H1 (cell line): ENCODE results near the gene MTCH2. TPM values are rescaled to one million over a fixed set of nuclear protein-coding genes. Genes with fewer than 3 reads are reported as not detected.

Experiments
- FOSL1 ChIP-seq: IDR thresholded peaks from 2 replicates; pipeline ENCODE4 v1.6.1; 2011; ENCODE audit warnings: mild to moderate bottlenecking, low read depth, low read length, moderate library complexity; ENCODE audit not compliant: insufficient read depth
- RBBP5 ChIP-seq: IDR thresholded peaks from 2 replicates; pipeline ENCODE4 v1.7.1; 2012; ENCODE audit warnings: low read depth, mild to moderate bottlenecking, inconsistent platforms, low read length, moderate library complexity, borderline replicate concordance
- polyA plus RNA-seq, 7 experiments: library from polyadenylated mRNA; depleted of rRNA in 3 of 7; stranded (reverse) in 5 of 7; unstranded in 2 of 7; fragments of >200 nt in 5 of 7; fragments of 200-250 nt in 2 of 7; gene quantifications; 1 replicate in 5 of 7; 2 replicates in 1 of 7; 4 replicates in 1 of 7; pipeline versions ENCODE4 v1.2.1 to v1.2.3, GENCODE V29; 2011 to 2013; ENCODE audit warnings: missing spikeins in 2 of 7, mixed read lengths in 2 of 7
- total RNA-seq: library from RNA; stranded (reverse); fragmentation: NEBNext Ultra II Directional; extraction: Animal tissue kit (Norgen Biotek cat#: 25700); gene quantifications from 2 replicates; pipeline ENCODE4 v1.2.1, GENCODE V29; 2021
- TF ChIP-seq, protein P1 (sequence below): fragments of 300-600 bp; sonication (generic); IDR thresholded peaks from 2 replicates; pipeline ENCODE4 v1.7.1; 2012; ENCODE audit warnings: low read length, moderate library complexity, mild to moderate bottlenecking, inconsistent platforms; ENCODE audit not compliant: insufficient replicate concordance

The MTCH2 gene
- total and polyA plus RNA-seq, 2 of the 8 experiments (the other 6 are each of a cell fraction or from before 2014, with no cell fraction given), result 157 to 171 TPM

DNA sequence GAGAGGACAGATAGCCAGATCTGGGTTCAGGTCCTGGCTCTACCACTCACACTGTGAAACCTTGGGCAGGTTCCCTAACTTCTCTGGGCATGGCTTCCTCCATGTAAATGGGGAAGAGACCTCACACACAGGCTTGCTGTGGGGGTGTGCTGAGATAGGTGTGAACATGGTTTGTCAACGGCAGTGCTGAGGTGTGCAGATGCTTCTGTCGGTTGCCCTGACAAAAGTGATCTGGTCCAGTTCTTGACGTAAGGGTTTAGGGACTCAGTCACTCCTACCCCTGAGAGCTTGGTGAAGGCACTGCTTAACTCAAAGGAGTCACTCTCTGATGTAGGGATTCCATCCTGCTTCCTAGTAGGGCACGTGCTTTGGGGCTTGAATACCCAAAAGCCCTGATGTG, 50.1 kb downstream of the MTCH2 start (continued):
- TF ChIP-seq, protein P1, sequence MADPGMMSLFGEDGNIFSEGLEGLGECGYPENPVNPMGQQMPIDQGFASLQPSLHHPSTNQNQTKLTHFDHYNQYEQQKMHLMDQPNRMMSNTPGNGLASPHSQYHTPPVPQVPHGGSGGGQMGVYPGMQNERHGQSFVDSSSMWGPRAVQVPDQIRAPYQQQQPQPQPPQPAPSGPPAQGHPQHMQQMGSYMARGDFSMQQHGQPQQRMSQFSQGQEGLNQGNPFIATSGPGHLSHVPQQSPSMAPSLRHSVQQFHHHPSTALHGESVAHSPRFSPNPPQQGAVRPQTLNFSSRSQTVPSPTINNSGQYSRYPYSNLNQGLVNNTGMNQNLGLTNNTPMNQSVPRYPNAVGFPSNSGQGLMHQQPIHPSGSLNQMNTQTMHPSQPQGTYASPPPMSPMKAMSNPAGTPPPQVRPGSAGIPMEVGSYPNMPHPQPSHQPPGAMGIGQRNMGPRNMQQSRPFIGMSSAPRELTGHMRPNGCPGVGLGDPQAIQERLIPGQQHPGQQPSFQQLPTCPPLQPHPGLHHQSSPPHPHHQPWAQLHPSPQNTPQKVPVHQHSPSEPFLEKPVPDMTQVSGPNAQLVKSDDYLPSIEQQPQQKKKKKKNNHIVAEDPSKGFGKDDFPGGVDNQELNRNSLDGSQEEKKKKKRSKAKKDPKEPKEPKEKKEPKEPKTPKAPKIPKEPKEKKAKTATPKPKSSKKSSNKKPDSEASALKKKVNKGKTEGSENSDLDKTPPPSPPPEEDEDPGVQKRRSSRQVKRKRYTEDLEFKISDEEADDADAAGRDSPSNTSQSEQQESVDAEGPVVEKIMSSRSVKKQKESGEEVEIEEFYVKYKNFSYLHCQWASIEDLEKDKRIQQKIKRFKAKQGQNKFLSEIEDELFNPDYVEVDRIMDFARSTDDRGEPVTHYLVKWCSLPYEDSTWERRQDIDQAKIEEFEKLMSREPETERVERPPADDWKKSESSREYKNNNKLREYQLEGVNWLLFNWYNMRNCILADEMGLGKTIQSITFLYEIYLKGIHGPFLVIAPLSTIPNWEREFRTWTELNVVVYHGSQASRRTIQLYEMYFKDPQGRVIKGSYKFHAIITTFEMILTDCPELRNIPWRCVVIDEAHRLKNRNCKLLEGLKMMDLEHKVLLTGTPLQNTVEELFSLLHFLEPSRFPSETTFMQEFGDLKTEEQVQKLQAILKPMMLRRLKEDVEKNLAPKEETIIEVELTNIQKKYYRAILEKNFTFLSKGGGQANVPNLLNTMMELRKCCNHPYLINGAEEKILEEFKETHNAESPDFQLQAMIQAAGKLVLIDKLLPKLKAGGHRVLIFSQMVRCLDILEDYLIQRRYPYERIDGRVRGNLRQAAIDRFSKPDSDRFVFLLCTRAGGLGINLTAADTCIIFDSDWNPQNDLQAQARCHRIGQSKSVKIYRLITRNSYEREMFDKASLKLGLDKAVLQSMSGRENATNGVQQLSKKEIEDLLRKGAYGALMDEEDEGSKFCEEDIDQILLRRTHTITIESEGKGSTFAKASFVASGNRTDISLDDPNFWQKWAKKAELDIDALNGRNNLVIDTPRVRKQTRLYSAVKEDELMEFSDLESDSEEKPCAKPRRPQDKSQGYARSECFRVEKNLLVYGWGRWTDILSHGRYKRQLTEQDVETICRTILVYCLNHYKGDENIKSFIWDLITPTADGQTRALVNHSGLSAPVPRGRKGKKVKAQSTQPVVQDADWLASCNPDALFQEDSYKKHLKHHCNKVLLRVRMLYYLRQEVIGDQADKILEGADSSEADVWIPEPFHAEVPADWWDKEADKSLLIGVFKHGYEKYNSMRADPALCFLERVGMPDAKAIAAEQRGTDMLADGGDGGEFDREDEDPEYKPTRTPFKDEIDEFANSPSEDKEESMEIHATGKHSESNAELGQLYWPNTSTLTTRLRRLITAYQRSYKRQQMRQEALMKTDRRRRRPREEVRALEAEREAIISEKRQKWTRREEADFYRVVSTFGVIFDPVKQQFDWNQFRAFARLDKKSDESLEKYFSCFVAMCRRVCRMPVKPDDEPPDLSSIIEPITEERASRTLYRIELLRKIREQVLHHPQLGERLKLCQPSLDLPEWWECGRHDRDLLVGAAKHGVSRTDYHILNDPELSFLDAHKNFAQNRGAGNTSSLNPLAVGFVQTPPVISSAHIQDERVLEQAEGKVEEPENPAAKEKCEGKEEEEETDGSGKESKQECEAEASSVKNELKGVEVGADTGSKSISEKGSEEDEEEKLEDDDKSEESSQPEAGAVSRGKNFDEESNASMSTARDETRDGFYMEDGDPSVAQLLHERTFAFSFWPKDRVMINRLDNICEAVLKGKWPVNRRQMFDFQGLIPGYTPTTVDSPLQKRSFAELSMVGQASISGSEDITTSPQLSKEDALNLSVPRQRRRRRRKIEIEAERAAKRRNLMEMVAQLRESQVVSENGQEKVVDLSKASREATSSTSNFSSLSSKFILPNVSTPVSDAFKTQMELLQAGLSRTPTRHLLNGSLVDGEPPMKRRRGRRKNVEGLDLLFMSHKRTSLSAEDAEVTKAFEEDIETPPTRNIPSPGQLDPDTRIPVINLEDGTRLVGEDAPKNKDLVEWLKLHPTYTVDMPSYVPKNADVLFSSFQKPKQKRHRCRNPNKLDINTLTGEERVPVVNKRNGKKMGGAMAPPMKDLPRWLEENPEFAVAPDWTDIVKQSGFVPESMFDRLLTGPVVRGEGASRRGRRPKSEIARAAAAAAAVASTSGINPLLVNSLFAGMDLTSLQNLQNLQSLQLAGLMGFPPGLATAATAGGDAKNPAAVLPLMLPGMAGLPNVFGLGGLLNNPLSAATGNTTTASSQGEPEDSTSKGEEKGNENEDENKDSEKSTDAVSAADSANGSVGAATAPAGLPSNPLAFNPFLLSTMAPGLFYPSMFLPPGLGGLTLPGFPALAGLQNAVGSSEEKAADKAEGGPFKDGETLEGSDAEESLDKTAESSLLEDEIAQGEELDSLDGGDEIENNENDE, result no peak
- no peak for TF ChIP-seq FOSL1
- TF ChIP-seq RBBP5, result no peak
